Esophagus muscularis mucosa (tissue), 4 donors: Measurements from ENCODE around the gene CACNA1S. TPM values are rescaled to one million over a fixed set of nuclear protein-coding genes. Genes with fewer than 3 reads are reported as not detected.

Experiments used
- DNase-seq: peaks from one replicate; pipeline ENCODE4 v3.0.0-alpha.2; 2017; ENCODE audit errors: extremely low spot score
- H3K27ac ChIP-seq, 4 donors: fragments of 200-600 bp; sonication (generic); replicated peaks in 1 of 4; 1 replicate in 3 of 4; 2 replicates in 1 of 4; pipeline ENCODE4 v1.5.1; 2016 to 2019; ENCODE audit warnings: mild to moderate bottlenecking in 1 of 4
- H3K27me3 ChIP-seq, 4 donors: fragments of 200-600 bp; sonication (generic); one replicate each; pipeline versions ENCODE4 v1.5.1 to v1.6.0; 2016 to 2019
- H3K36me3 ChIP-seq, 4 donors: fragments of 200-600 bp; sonication (generic); one replicate each; pipeline ENCODE4 v1.5.1; 2016 to 2019
- H3K4me1 ChIP-seq, 4 donors: fragments of 200-600 bp; sonication (generic); one replicate each; pipeline ENCODE4 v1.5.1; 2016 to 2019
- H3K4me3 ChIP-seq, 4 donors: fragments of 200-600 bp; sonication (generic); 1 replicate in 2 of 4; 2 replicates in 2 of 4; pipeline ENCODE4 v1.5.1; 2016 to 2019; ENCODE audit warnings: mild to moderate bottlenecking in 4 of 4, moderate library complexity in 1 of 4
- H3K9me3 ChIP-seq, 4 donors: fragments of 200-600 bp; sonication (generic); 1 replicate in 3 of 4; 2 replicates in 1 of 4; pipeline ENCODE4 v1.5.1; 2016 to 2019
- CTCF ChIP-seq, 3 experiments: fragments of 200-600 bp in 2 of 3; fragments of 450-650 bp in 1 of 3; sonication (generic) in 2 of 3; IDR thresholded peaks; one replicate each; pipeline ENCODE4 v1.5.1; 2017 to 2019; ENCODE audit warnings: antibody characterized with exemption in 3 of 3, mild to moderate bottlenecking in 2 of 3, moderate library complexity in 1 of 3
- EP300 ChIP-seq: sonication (generic); formaldehyde crosslinking; IDR thresholded peaks from one replicate; pipeline ENCODE4 v1.6.1; 2017; ENCODE audit warnings: antibody characterized with exemption
- POLR2A ChIP-seq: fragments of 450-650 bp; IDR thresholded peaks from one replicate; pipeline ENCODE4 v1.6.1; 2017; ENCODE audit warnings: antibody characterized with exemption, moderate library complexity, mild to moderate bottlenecking, low read depth
- POLR2AphosphoS5 ChIP-seq, 2 donors: sonication (generic); formaldehyde crosslinking; IDR thresholded peaks; one replicate each; pipeline ENCODE4 v1.6.1; 2017; ENCODE audit warnings: antibody characterized with exemption in 2 of 2
- WGBS: methylation state at CpG from one replicate; pipeline ENCODE4 v1.1.5; 2018; 5-methylcytosine and 5-hydroxymethylcytosine counted together
- intact Hi-C: fragments of 100-400 bp; cut with DNase I; formaldehyde crosslinking; loops from one replicate; pipeline ENCODE4 v1.15.1; 2023
- total RNA-seq, 4 donors: library from RNA; depleted of rRNA; stranded (reverse); fragments of >200 nt; gene quantifications; one replicate each; pipeline versions ENCODE4 v1.1.0 to v1.2.1, GENCODE V29; 2016

Gene CACNA1S
- total RNA-seq, 4 donors from 2014 or later, result not detected

GRCh38 chr1:201049248-201049831 is 62.9 kb downstream of the CACNA1S start:
- Histone ChIP-seq H3K4me3 (no peak overlapping the region), H3K9me3 (no peaks in the 10 kb centered on the region), H3K36me3 (no peaks in the 10 kb centered on the region), H3K4me1 (peaks cover 0 to 21% (median 15%) of the 10 kb centered on the region in 4 donors), H3K27me3 (no peaks in the 10 kb centered on the region), H3K27ac (no peak overlapping the region)
- WGBS, result 86% methylated on average over 5 of the region's 5 CpGs
- DNase-seq, result no peak
- intact Hi-C loops, result no loop called here
- TF ChIP-seq EP300, result no peak
- no peak for TF ChIP-seq POLR2A
- no peak for TF ChIP-seq CTCF (IDR thresholded peaks at IDR 0.05)
- no peak for TF ChIP-seq POLR2AphosphoS5 (IDR thresholded peaks at IDR 0.05)

GRCh38 chr1:201048521-201048920 is 63.7 kb downstream of the CACNA1S start:
- TF ChIP-seq EP300 (no peak), POLR2AphosphoS5 (IDR thresholded peaks at IDR 0.05) (no peak), CTCF (IDR thresholded peaks at IDR 0.05) (no peak), POLR2A (no peak)
- Histone ChIP-seq H3K4me3 (no peak overlapping the region), H3K27ac (no peak overlapping the region), H3K36me3 (no peaks in the 10 kb centered on the region), H3K27me3 (no peaks in the 10 kb centered on the region), H3K4me1 (peaks cover 0 to 18% (median 14%) of the 10 kb centered on the region in 4 donors), H3K9me3 (no peaks in the 10 kb centered on the region)
- intact Hi-C loops, result no loop called here
- DNase-seq, result no peak
- 92% methylated on average over 11 of the region's 13 CpGs for WGBS

GRCh38 chr1:201044119-201044518 is 68.1 kb downstream of the CACNA1S start:
- TF ChIP-seq POLR2A (no peak), EP300 (no peak), POLR2AphosphoS5 (IDR thresholded peaks at IDR 0.05) (no peak), CTCF (IDR thresholded peaks at IDR 0.05) (no peak)
- Histone ChIP-seq H3K4me1 (peaks cover 0 to 7% (median 6%) of the 10 kb centered on the region in 4 donors), H3K27ac (no peak overlapping the region), H3K36me3 (no peaks in the 10 kb centered on the region), H3K27me3 (no peaks in the 10 kb centered on the region), H3K4me3 (no peak overlapping the region), H3K9me3 (no peaks in the 10 kb centered on the region)
- DNase-seq, result no peak
- WGBS, result 93% methylated on average over 9 of the region's 9 CpGs
- intact Hi-C loops, result no loop called here

GRCh38 chr1:201042779-201043461 is 69.3 kb downstream of the CACNA1S start:
- Histone ChIP-seq H3K27me3 (no peaks in the 10 kb centered on the region), H3K9me3 (no peaks in the 10 kb centered on the region), H3K27ac (no peak overlapping the region), H3K36me3 (no peaks in the 10 kb centered on the region), H3K4me1 (peaks cover 0 to 7% (median 6%) of the 10 kb centered on the region in 4 donors), H3K4me3 (no peak overlapping the region)
- TF ChIP-seq POLR2A, result no peak
- TF ChIP-seq CTCF (IDR thresholded peaks at IDR 0.05), result peak; percentile 65 to 82 (median 75)
- 26% methylated on average over 12 of the region's 13 CpGs for WGBS
- no peak for DNase-seq
- intact Hi-C loops, result loop anchor here (2.0 kb wide), 1 partner anchor 70 kb away; no protein-coding TSS in a partner anchor
